ENCODE measurements around the gene ZNF594. TPM values are rescaled to one million over a fixed set of nuclear protein-coding genes. Genes with fewer than 3 reads are reported as not detected.

The ZNF594 gene
- total RNA-seq, 1 experiment from 2014 or later = 10.1 TPM

GRCh38 chr17:5209396-5209795 lies 17.7 kb upstream of the ZNF594 start:
- no peaks in the 10 kb centered on the region for H3K36me3 Mint-ChIP-seq
- H3K27me3 Mint-ChIP-seq (ENCODE audit: low read depth) = no peaks in the 10 kb centered on the region
- CTCF ChIA-PET = no interaction called here
- H3K27ac Mint-ChIP-seq = no peak overlapping the region
- H3K4me3 Mint-ChIP-seq = no peak overlapping the region
- TF ChIP-seq, protein P1, sequence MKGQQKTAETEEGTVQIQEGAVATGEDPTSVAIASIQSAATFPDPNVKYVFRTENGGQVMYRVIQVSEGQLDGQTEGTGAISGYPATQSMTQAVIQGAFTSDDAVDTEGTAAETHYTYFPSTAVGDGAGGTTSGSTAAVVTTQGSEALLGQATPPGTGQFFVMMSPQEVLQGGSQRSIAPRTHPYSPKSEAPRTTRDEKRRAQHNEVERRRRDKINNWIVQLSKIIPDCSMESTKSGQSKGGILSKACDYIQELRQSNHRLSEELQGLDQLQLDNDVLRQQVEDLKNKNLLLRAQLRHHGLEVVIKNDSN (CRISPR knock-in tag; IDR thresholded peaks at IDR 0.05) = no peak
- TF ChIP-seq GABPB1 (CRISPR knock-in tag; IDR thresholded peaks at IDR 0.05) (no peak), EMX1 (CRISPR knock-in tag; IDR thresholded peaks at IDR 0.05) (no peak)
- TF ChIP-seq, protein P2, sequence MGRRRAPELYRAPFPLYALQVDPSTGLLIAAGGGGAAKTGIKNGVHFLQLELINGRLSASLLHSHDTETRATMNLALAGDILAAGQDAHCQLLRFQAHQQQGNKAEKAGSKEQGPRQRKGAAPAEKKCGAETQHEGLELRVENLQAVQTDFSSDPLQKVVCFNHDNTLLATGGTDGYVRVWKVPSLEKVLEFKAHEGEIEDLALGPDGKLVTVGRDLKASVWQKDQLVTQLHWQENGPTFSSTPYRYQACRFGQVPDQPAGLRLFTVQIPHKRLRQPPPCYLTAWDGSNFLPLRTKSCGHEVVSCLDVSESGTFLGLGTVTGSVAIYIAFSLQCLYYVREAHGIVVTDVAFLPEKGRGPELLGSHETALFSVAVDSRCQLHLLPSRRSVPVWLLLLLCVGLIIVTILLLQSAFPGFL (CRISPR knock-in tag; IDR thresholded peaks at IDR 0.05; ENCODE audit: borderline replicate concordance) = no peak
- no peak for ATAC-seq
- DNase-seq (ENCODE audit: low spot score) = no peak
- H3K9me3 Mint-ChIP-seq = no peaks in the 10 kb centered on the region
- POLR2A ChIA-PET = no interaction called here
- H3K4me1 Mint-ChIP-seq = no peaks in the 10 kb centered on the region

DNA sequence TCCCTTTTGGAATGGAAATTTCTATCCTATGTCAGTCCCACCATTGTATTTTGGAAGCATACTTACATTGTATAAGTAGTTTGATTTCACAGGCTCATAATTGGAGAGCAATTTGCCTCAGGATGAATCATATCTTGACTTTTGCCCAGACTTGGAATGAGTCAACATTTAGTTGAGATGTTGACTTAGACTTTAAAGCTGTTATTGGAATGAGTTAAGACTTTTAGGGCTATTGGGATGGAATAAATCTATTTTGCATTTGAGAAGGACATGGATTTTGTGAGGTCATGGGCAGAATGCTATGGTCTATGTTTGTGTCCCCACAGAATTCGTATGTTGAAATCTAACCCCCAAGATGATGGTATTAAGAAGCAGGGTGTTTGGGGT lies 12.2 kb upstream of the ZNF594 start:
- POLR2A ChIA-PET = interaction anchor here (0.6 kb wide), 1 partner anchor 554 kb away, joined by 3 read pairs; no protein-coding TSS in a partner anchor
- Mint-ChIP-seq H3K4me3 (no peak overlapping the region), H3K4me1 (no peaks in the 10 kb centered on the region), H3K9me3 (peaks cover 6% of the 10 kb centered on the region), H3K27ac (no peak overlapping the region), H3K27me3 (ENCODE audit: low read depth) (no peaks in the 10 kb centered on the region; the same call in 1 of the 2 replicates), H3K36me3 (no peaks in the 10 kb centered on the region)
- ATAC-seq (no peak), DNase-seq (ENCODE audit: low spot score) (no peak)
- TF ChIP-seq ZNF425 (CRISPR knock-in tag; conservative IDR thresholded peaks at IDR 0.05) (no peak), ZNF671 (CRISPR knock-in tag; IDR thresholded peaks at IDR 0.05) (no peak), ATF3 (CRISPR knock-in tag; conservative IDR thresholded peaks at IDR 0.05) (no peak), MLX (CRISPR knock-in tag; IDR thresholded peaks at IDR 0.05) (no peak), SOX15 (CRISPR knock-in tag; IDR thresholded peaks at IDR 0.05) (no peak), RELA (CRISPR knock-in tag; IDR thresholded peaks at IDR 0.05; ENCODE audit: borderline replicate concordance) (no peak)
- TF ChIP-seq, protein P2 (CRISPR knock-in tag; IDR thresholded peaks at IDR 0.05; ENCODE audit: borderline replicate concordance) = no peak
- TF ChIP-seq, protein P3, sequence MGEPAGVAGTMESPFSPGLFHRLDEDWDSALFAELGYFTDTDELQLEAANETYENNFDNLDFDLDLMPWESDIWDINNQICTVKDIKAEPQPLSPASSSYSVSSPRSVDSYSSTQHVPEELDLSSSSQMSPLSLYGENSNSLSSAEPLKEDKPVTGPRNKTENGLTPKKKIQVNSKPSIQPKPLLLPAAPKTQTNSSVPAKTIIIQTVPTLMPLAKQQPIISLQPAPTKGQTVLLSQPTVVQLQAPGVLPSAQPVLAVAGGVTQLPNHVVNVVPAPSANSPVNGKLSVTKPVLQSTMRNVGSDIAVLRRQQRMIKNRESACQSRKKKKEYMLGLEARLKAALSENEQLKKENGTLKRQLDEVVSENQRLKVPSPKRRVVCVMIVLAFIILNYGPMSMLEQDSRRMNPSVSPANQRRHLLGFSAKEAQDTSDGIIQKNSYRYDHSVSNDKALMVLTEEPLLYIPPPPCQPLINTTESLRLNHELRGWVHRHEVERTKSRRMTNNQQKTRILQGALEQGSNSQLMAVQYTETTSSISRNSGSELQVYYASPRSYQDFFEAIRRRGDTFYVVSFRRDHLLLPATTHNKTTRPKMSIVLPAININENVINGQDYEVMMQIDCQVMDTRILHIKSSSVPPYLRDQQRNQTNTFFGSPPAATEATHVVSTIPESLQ (CRISPR knock-in tag; IDR thresholded peaks at IDR 0.05) = no peak
- CTCF ChIA-PET = no interaction called here

DNA sequence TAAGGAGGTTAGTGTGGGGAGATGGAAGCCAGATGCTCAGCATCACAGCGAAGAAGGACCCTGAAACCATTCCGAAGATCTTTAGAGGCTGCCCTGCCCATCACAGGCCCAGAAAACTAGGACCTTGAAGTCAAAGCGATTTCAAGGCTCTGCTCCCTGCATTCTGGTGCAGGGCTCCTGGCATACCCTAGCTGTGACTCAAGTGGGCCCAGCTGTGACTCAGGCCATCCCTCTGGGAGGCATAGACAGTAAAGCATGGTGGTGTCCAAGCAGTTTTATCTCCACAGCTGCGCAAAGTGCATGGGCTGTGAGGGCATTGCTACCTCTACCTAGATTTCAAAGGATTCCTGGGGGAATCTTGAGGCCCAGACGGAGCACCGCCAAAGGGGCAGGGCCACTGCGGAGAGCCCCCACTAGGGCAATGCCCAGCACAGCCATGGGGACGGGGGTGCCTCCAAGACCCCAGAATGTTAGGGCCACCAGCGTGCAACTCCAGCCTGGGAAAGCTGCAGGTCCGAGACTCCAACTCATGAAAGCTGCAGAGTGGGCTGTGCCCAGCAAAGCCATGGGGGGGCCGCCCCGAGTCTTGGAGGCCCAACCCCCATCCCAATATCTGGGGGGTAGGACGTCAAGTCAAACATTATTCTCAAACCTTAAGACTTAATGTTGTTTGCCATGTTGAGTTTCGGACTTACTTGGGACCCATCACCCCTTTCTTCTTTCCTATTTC lies 11.7 kb upstream of the ZNF594 start:
- ChIA-PET POLR2A (no interaction called here), CTCF (no interaction called here)
- TF ChIP-seq, protein P1 (CRISPR knock-in tag; IDR thresholded peaks at IDR 0.05) = no peak
- no peak for TF ChIP-seq IRF2 (CRISPR knock-in tag; IDR thresholded peaks at IDR 0.05; ENCODE audit: borderline replicate concordance, low read depth)
- Mint-ChIP-seq H3K36me3 (no peaks in the 10 kb centered on the region), H3K27ac (no peak overlapping the region), H3K4me1 (no peaks in the 10 kb centered on the region), H3K27me3 (ENCODE audit: low read depth) (no peaks in the 10 kb centered on the region; the same call in 1 of the 2 replicates), H3K9me3 (peaks cover 6% of the 10 kb centered on the region), H3K4me3 (no peak overlapping the region)
- no peak for ATAC-seq
- no peak for DNase-seq (ENCODE audit: low spot score)

All from WTC11 (cell line).